A549 (cell line): ENCODE data around the gene ADAMTS12. TPM values are rescaled to one million over a fixed set of nuclear protein-coding genes. Genes with fewer than 3 reads are reported as not detected.

ENCODE experiments used
- ATAC-seq, 2 experiments: fragments of 200-7000 bp in 1 of 2; fragments of >200 bp in 1 of 2; cut with Nextera tagmentation in 1 of 2; cut with Tn5 transposase in 1 of 2; 3 replicates each; pipeline versions ENCODE4 v1.8.0 to v1.9.1; 2018 to 2020; ENCODE audit warnings: mild to moderate bottlenecking in 1 of 2, moderate library complexity in 1 of 2
- CTCF ChIA-PET: fragments of 300-600 bp; sonication (Branson Sonifier 250); formaldehyde crosslinking; extraction: SDS; loops from one replicate; lab custom pipeline; 2021; ENCODE audit warnings: antibody characterized with exemption, inconsistent platforms; lab: Yijun Ruan, JAX
- POLR2A ChIA-PET: fragments of 350-600 bp; formaldehyde crosslinking; extraction: SDS; loops from one replicate; lab custom pipeline; 2021; ENCODE audit warnings: antibody characterized with exemption, inconsistent platforms; lab: Yijun Ruan, JAX
- DNase-seq, 2 experiments: peaks; one replicate each; pipeline versions ENCODE4 v3.0.0 to v3.0.0-alpha.2; 2011 to 2016; ENCODE audit warnings: low read depth in 1 of 2, low spot score in 1 of 2
- FAIRE-seq: peaks from 2 replicates; lab custom pipeline; 2011; peaks lifted over from hg19 to GRCh38; lab: Jason Lieb, UNC
- H3K27ac ChIP-seq, 2 experiments: fragments of >200 bp; sonication (Bioruptor Twin); formaldehyde crosslinking; 3 replicates each; pipeline ENCODE4 v1.5.1; 2016 to 2017
- H3K4me1 ChIP-seq: fragments of >200 bp; sonication (Bioruptor Twin); formaldehyde crosslinking; 3 replicates; pipeline ENCODE4 v1.6.1; 2016
- H3K4me2 ChIP-seq: fragments of >200 bp; sonication (Bioruptor Twin); formaldehyde crosslinking; 3 replicates; pipeline ENCODE4 v1.6.1; 2016
- H3K4me3 ChIP-seq: fragments of >200 bp; sonication (Bioruptor Twin); formaldehyde crosslinking; 3 replicates; pipeline ENCODE4 v1.5.1; 2016
- H3K9me3 ChIP-seq: fragments of >200 bp; sonication (Bioruptor Twin); formaldehyde crosslinking; 3 replicates; pipeline ENCODE4 v1.6.1; 2016
- ATOH8 ChIP-seq: fragments of 250-450 bp; sonication (Bioruptor Pico); IDR thresholded peaks from 2 replicates; pipeline ENCODE4 v1.5.0; 2020; ENCODE audit warnings: low read depth, mild to moderate bottlenecking, moderate library complexity
- BHLHE40 ChIP-seq: IDR thresholded peaks from 2 replicates; pipeline ENCODE4 v1.6.1; 2012; ENCODE audit warnings: low read depth, low read length, inconsistent platforms
- CBX8 ChIP-seq: fragments of 200-600 bp; sonication (generic); IDR thresholded peaks from 2 replicates; pipeline ENCODE4 v1.6.1; 2016
- CEBPB ChIP-seq, 2 experiments: fragments of >200 bp in 1 of 2; sonication (Bioruptor Twin) in 1 of 2; formaldehyde crosslinking in 1 of 2; IDR thresholded peaks; 2 replicates each; pipeline ENCODE4 v1.6.1; 2012 to 2016
- CTCF ChIP-seq: fragments of >200 bp; sonication (Bioruptor Twin); formaldehyde crosslinking; IDR thresholded peaks from 3 replicates; pipeline ENCODE4 v1.5.1; 2016
- EHF ChIP-seq: fragments of 250-450 bp; sonication (Bioruptor Pico); IDR thresholded peaks from 2 replicates; pipeline ENCODE4 v1.5.0; 2020; ENCODE audit warnings: mild to moderate bottlenecking
- ELK1 ChIP-seq: fragments of 150-350 bp; IDR thresholded peaks from 2 replicates; pipeline ENCODE4 v1.6.1; 2014; ENCODE audit warnings: low read depth, mild to moderate bottlenecking, low read length
- HEYL ChIP-seq: fragments of 250-450 bp; sonication (Bioruptor Pico); IDR thresholded peaks from 2 replicates; pipeline ENCODE4 v1.8.0; 2021; ENCODE audit warnings: mild to moderate bottlenecking, moderate library complexity
- HOXA7 ChIP-seq: fragments of 250-450 bp; sonication (Bioruptor Pico); IDR thresholded peaks from 2 replicates; pipeline ENCODE4 v1.5.0; 2020; ENCODE audit warnings: mild to moderate bottlenecking, moderate library complexity
- HOXB13 ChIP-seq: fragments of 250-450 bp; sonication (Bioruptor Pico); IDR thresholded peaks from 2 replicates; pipeline ENCODE4 v1.5.0; 2020; ENCODE audit warnings: low read depth, mild to moderate bottlenecking, moderate library complexity
- HOXB5 ChIP-seq: fragments of 250-450 bp; sonication (Bioruptor Pico); IDR thresholded peaks from 2 replicates; pipeline ENCODE4 v1.5.0; 2020; ENCODE audit warnings: mild to moderate bottlenecking, moderate library complexity
- JUNB ChIP-seq: fragments of >200 bp; sonication (Bioruptor Twin); formaldehyde crosslinking; IDR thresholded peaks from 2 replicates; pipeline ENCODE4 v1.6.1; 2016
- KDM1A ChIP-seq: fragments of 200-600 bp; sonication (generic); IDR thresholded peaks from 2 replicates; pipeline ENCODE4 v1.6.1; 2016; ENCODE audit warnings: low read depth, mild to moderate bottlenecking
- MAX ChIP-seq: IDR thresholded peaks from 2 replicates; pipeline ENCODE4 v1.6.1; 2012
- MYC ChIP-seq: IDR thresholded peaks from 2 replicates; pipeline ENCODE4 v1.6.1; 2012; ENCODE audit warnings: mild to moderate bottlenecking, inconsistent platforms, low read length, improper control_type of control experiment, borderline replicate concordance
- NPAS2 ChIP-seq: fragments of 250-450 bp; sonication (Bioruptor Pico); IDR thresholded peaks from 2 replicates; pipeline ENCODE4 v1.8.0; 2022; ENCODE audit warnings: mild to moderate bottlenecking, moderate library complexity, borderline replicate concordance
- NR3C1 ChIP-seq: fragments of >200 bp; sonication (Bioruptor Twin); formaldehyde crosslinking; IDR thresholded peaks from 3 replicates; pipeline ENCODE4 v1.6.1; 2017
- PBX3 ChIP-seq: IDR thresholded peaks from 2 replicates; pipeline ENCODE4 v1.6.1; 2012
- RFX5 ChIP-seq: fragments of 450-650 bp; IDR thresholded peaks from 2 replicates; pipeline ENCODE4 v1.7.1; 2014; ENCODE audit warnings: antibody characterized with exemption, mild to moderate bottlenecking, moderate library complexity
- RNF2 ChIP-seq: fragments of 200-600 bp; sonication (generic); IDR thresholded peaks from 2 replicates; pipeline ENCODE4 v1.6.1; 2016; ENCODE audit warnings: low read depth, mild to moderate bottlenecking, antibody characterized with exemption, moderate library complexity, borderline replicate concordance
- SMC3 ChIP-seq: fragments of >200 bp; sonication (Bioruptor Twin); formaldehyde crosslinking; IDR thresholded peaks from 3 replicates; pipeline ENCODE4 v1.6.1; 2018; ENCODE audit warnings: inconsistent platforms
- WGBS: methylation state at CpG from one replicate; pipeline ENCODE4 v1.1.6; 2017; ENCODE audit errors: missing lambda C conversion rate; 5-methylcytosine and 5-hydroxymethylcytosine counted together
- polyA plus RNA-seq, 4 experiments: library from polyadenylated mRNA; depleted of rRNA in 3 of 4; stranded (reverse); fragments of >200 nt; fragmentation: RNase III in 1 of 4; extraction: RNeasy Plus Mini Kit Qiagen cat#74134 plus additional on column Dnase treatment in 1 of 4; gene quantifications; 2 replicates in 3 of 4; 3 replicates in 1 of 4; pipeline ENCODE4 v1.2.3, GENCODE V29; 2011 to 2017
- TF ChIP-seq, protein P1 (sequence below): fragments of 450-650 bp; IDR thresholded peaks from 2 replicates; pipeline ENCODE4 v1.6.1; 2014; ENCODE audit warnings: antibody characterized with exemption
- TF ChIP-seq, protein P2 (sequence below): IDR thresholded peaks from 2 replicates; pipeline ENCODE4 v1.6.1; 2012; ENCODE audit warnings: low read depth, borderline replicate concordance

ADAMTS12 gene
- polyA plus RNA-seq, 2 of the 4 experiments (the other 2 are of a cell fraction) = 4.8 to 6.8 TPM

DNA sequence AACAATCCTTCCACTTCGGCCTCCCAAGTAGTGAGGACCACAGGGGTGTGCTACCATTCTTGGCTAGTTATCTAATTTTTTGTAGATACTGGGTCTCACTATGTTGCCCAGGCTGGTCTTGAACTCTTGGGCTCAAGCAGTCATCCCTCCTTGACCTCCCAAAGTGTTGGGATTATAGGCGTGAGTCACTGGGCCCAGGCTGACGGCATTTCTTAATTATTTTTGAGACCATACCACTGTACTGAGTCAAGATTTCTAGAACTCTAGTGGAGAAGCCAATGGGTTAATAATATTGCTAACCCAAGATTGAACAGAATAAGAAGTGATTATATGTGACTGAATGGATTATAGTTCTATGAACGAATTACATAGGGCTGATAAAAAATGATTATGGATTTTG, 384.4 kb downstream of the ADAMTS12 start:
- ATAC-seq = no peak
- Histone ChIP-seq H3K27ac (no peak overlapping the region), H3K4me3 (no peak overlapping the region), H3K9me3 (no peaks in the 10 kb centered on the region), H3K4me1 (no peaks in the 10 kb centered on the region), H3K4me2 (no peak overlapping the region)
- no peak for DNase-seq
- no peak for FAIRE-seq
- no peak for TF ChIP-seq RNF2
- TF ChIP-seq MAX = no peak
- TF ChIP-seq, protein P1, sequence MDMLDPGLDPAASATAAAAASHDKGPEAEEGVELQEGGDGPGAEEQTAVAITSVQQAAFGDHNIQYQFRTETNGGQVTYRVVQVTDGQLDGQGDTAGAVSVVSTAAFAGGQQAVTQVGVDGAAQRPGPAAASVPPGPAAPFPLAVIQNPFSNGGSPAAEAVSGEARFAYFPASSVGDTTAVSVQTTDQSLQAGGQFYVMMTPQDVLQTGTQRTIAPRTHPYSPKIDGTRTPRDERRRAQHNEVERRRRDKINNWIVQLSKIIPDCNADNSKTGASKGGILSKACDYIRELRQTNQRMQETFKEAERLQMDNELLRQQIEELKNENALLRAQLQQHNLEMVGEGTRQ = no peak
- TF ChIP-seq CBX8 = no peak
- no peak for TF ChIP-seq HEYL
- TF ChIP-seq EHF = no peak
- no peak for TF ChIP-seq ATOH8 (CRISPR knock-in tag)
- TF ChIP-seq SMC3 = no peak
- TF ChIP-seq, protein P2, sequence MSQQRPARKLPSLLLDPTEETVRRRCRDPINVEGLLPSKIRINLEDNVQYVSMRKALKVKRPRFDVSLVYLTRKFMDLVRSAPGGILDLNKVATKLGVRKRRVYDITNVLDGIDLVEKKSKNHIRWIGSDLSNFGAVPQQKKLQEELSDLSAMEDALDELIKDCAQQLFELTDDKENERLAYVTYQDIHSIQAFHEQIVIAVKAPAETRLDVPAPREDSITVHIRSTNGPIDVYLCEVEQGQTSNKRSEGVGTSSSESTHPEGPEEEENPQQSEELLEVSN = no peak
- no peak for TF ChIP-seq JUNB
- TF ChIP-seq CEBPB (IDR thresholded peaks at IDR 0.05) = no peak
- TF ChIP-seq HOXA7 = no peak
- no peak for TF ChIP-seq NPAS2 (CRISPR knock-in tag)
- TF ChIP-seq HOXB5 (CRISPR knock-in tag) = no peak
- TF ChIP-seq HOXB13 (CRISPR knock-in tag) = no peak
- no peak for TF ChIP-seq KDM1A
- no peak for TF ChIP-seq NR3C1
- no peak for TF ChIP-seq ELK1
- ChIA-PET POLR2A (no interaction called here), CTCF (no interaction called here)
- WGBS = 48% methylated on average over 4 of the region's 4 CpGs

GRCh38 chr5:33504570-33504969, 387.2 kb downstream of the ADAMTS12 start:
- Histone ChIP-seq H3K4me3 (no peak overlapping the region), H3K9me3 (no peaks in the 10 kb centered on the region), H3K4me1 (no peaks in the 10 kb centered on the region), H3K4me2 (no peak overlapping the region), H3K27ac (no peak overlapping the region)
- DNase-seq (no peak), FAIRE-seq (no peak), ATAC-seq (no peak)
- TF ChIP-seq ELK1 (no peak), BHLHE40 (no peak), CTCF (no peak), MYC (no peak), RFX5 (no peak), PBX3 (no peak)
- TF ChIP-seq, protein P2 = no peak
- ChIA-PET POLR2A (no interaction called here), CTCF (interaction anchor here (1.7 kb wide), 1 partner anchor 9 kb away, joined by 4 read pairs; no protein-coding TSS in a partner anchor)
- WGBS = 55% methylated on average over 3 of the region's 3 CpGs
